GM21526 (cell line): ENCODE data around the gene ISX.

ENCODE experiments used
- ATAC-seq: cut with Tn5 transposase; IDR thresholded peaks from one replicate; pipeline ENCODE4 v1.9.1; 2021; ENCODE audit warnings: moderate library complexity; ENCODE audit not compliant: unreplicated experiment, low FRiP score

ISX gene

DNA sequence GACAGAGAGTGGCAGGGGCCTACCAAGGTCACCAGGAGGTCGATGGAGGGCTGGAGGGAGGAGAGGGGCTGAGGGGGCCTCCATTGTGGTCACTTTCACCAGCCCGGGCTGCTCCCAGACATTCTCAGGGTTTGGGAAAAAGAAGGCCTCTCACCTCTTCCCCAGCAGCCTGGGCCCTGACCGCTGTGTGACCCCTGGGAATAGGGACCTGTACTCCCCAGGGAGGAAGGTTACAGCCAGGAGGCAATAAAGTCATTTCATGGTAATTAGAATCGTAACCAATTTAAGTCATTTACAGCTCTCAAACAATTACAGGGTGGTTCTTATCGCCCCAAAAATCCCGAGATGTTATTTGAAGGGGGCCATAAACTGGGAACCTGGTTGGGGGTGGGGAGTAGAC is 37.8 kb downstream of the ISX start:
- ATAC-seq: no peak

DNA sequence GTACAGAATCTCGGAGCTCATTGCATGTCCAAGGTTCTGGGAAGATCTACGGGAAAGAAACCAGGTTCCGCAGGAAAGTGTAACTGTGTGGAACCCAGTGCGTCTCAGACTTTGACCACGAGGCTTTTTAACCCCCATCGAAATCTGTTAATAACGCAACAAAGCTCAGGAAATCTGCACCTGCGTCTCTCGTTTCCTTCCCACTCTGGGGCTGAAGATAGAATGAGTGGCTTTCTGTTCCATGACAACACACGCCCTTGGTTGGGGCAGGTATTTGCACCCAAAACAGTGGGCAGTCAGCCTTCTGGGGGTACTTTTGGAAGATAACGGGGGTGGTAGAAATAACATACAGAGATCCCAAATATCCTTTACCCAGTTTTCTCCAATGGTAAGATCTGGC is 38.5 kb downstream of the ISX start:
- ATAC-seq: no peak

DNA sequence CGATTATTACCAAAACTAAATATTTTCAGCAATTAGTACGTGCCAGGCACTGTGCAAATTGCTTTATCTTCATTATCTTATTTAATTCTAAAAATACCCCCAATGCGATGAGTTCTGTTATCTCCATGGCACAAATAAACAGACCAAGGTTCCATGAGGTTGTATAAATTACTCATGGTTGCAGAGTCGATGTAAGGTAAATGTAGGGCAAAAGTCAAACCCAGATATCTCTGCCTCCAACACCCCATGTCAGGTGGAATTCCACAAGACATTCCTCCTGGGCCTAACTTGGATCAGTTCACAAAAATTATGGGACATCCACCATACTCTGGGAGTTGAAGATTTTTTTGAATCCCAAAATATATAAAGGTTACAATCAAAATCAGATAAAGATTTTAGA is 43.7 kb downstream of the ISX start:
- ATAC-seq: no peak

DNA sequence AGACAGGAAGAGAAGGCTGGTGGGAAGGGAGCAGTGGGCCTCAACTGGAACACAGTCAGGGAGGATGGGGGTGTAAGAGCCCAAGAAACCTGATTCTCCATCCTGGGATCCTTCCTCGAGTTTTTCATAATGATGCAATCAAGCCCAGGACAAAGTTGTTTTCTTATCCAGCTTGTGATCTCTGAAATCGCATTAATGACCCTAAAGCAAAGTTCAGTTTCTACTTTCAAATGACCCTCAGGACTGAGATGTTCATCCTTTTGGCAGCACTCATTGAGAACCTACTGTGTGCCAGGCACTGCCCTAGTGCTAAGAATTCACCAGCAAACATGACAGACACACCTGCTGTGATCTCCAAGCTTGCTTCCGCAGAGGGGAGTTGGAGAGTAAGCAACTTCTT is 45.3 kb downstream of the ISX start:
- ATAC-seq: no peak

DNA sequence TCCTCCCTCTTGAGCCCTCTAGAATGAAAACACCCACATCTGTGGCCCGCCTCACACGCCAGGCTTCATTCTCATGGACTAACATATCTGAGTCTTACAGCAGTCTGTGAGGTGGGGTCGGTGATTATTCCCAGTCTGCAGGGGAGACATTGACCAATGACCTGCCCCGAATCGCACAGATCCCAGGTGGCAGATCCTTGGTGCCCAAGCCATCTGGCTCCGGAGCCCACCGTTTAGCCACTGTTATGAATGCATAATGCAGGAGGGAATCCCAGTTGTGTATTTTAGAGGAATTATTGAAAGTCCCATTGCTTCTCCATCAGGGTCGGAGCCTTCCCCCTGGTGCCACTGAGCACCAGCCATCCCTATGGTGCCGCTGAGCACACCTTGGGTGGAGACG is 47.4 kb downstream of the ISX start:
- ATAC-seq: no peak

DNA sequence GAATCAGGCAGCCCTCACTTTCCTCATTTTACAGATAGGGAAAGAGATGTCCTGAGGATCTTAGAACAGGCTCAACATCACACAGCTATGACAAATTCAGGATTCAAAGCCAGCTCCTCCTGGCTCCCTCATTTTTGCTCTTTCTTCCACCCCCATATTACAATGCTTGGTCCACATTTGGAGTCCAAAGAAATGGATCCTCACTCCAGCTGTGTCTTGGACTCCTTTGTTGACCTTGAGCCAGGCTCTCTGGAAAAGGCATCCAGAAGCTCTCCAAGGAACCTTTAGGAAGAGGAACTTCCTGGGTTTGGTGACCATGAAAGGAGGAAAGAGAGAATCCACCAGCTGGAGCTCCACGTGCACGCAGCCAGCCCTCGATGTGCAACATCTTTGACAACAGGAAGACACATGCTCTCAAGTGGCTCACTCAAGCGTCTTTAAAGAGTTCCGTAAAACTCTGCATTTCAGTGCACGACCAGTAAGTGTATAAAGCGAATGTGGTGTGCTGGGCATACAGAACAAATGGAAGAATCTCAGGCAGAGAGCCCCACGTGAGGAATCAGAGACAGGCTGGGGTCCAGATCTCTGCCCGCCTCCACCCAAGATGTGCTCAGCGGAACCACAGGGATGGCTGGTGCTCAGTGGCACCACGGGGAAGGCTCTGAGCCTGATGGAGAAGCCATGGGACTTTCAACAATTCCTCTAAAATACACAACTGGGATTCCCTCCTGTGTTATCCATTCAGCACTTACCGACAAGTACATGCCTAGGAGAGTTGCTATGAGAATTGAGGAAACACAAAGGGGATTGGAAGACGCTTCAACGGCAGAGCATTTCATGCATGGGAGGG is 48.4 kb downstream of the ISX start:
- ATAC-seq: no peak

DNA sequence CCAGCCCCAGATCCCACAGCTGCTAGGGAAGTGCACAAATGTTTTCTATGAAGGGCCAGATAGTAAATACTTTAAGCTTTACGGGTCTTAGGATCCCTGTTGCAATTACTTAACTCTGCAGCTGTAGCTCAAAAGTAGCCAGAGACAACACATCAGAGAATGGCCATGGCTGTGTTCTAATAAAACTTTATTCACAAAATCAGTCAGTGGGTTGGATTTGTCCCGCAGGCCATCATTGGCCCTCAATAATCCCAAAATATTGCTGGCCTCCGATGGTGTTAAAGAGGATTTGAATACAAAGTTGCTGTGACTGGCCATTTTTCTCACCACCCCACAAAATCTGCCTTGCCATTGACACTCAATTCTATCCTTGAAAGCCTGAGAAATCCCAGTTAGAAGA is 49.6 kb downstream of the ISX start:
- ATAC-seq: no peak

DNA sequence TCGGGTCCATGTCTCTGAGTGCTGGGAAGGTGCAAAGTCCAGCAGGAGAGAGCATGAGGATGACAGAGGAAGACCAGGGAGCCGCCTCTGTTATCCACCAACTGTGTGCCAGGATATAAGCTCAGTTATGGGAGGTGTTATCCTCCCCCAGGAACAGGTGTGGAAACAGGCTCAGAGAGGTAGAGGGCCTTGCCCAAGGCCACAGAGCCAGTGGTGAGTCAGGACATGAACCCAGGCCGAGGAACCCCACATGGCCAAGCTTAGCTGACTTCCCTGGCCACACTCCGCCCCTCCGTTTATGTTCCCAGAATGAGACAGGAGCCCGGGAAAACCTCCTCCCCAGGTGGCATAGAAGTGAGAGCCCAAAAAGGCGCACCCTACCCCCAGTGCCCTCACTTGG is 50.3 kb downstream of the ISX start:
- no peak for ATAC-seq

DNA sequence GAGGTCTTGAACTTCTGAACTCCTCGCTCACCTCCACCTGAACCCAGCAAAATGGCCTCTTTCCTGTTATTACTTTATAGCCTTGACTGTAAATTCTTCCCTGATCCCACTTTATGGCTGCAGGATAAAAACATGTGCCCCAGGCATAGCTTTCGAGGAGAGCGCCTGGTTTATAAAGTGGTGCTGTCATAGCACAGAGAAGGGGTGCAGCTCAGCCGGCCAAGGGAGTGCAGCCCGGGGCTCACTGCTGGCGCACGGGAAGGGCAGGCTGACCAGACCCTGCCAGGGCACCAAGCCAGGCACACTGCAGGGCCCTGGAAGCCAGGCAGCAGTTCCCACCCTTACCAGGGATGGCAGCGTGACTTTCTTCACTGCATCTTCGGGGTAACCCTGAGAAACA is 50.9 kb downstream of the ISX start:
- ATAC-seq: no peak

DNA sequence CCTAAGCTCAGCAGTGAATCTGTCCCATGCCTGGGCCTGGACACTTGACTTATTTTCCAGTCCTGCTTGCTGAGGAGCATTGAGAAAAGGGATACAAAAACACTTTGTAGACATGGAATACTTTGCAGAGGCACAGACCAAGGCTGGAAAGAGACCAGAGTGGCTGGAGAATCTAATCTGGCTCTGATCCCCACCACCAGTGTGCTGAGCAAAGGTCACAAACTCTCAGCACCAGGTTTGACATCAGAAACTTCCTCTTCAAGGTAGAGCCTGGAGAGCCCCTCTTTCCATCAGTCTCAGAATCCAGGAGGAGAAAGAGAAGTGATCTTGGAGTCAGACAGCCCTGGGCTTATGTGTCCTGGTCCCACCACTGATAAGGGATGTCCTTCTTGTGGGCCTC is 53.5 kb downstream of the ISX start:
- no peak for ATAC-seq

DNA sequence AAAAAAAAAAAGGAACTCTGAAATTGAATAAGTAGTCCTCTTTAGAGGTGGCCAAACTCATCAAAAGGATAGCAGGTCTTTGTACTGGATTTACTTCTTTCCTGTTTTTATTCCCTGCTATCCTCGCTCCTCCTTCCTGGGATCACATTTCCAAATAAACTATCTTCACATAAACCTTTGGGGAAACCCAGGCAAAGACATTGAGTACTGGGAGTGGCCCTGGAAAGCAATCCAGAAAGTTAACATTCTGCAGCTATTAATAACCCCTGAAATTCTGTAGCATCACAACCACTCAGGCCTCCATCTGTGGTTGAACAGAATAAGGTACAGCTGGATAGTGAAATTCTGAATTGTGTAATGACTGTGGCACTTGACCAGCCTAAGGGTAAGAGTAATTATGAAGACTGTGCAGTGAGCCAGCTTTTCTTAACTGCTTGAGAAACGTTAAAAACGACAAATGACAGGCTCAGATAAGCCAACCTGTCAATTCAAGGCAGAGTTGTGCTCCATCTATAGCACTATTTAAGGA is 58.8 kb downstream of the ISX start:
- ATAC-seq: no peak

DNA sequence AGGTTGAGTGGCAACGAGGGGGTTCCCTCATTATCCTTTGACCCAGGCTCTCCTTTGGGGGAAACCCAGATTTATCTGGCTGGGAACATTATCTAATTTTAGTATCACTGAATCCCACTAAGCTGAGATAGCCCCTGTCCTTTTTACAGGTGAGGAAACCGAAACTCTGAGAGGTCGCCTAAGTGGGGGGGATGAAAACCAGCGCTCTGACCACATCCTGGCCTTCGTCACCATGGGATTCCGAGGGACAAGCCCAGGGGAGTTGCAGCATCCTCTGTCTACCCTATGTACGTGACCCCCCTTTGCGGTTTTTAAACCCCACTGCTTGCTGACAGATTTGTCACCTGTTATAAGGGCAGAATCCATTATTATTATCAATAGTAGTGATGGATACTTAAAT is 61.0 kb downstream of the ISX start:
- peak; percentile 44 for ATAC-seq

DNA sequence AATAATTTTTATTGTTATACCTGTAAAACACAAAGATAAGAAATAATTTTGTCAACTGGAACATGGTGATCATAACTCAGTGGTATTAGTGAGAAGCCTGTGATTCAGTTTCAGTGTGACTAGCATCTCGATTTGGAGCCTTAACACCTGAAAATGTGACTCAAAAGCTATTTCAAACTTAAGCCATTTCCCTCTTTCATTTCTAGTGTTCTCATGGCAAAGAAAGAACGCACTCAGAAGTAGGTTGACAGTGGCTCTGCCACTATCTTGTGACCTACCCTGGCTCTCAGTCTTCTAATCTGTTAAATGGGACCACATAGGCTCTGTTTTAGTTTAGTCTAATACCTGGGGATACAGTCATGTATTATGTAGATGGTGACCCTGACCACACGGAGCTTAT is 62.7 kb downstream of the ISX start:
- peak; percentile 52 for ATAC-seq

DNA sequence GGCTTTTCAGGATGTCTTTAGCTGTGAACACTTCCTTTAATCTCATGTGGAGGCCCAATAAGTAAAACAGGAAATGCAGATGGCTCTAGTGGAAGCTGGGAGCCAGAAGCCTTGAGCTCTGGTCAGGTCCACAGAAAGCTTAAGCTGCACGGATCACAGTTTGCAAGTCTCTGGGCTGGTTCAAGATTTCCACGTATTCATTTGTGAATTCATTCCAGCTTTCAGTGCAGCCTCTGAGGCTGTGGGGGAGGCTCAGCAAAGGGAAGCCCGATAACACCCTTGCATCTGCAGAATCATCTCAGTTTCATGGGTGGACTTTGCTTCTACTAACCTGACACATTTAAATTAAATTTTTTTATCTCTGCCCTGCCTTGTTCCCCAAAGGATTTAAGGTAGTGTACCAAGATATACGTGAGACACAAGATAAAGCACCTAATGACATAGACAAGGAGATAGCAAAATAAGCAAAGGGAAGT is 65.6 kb downstream of the ISX start:
- no peak for ATAC-seq

DNA sequence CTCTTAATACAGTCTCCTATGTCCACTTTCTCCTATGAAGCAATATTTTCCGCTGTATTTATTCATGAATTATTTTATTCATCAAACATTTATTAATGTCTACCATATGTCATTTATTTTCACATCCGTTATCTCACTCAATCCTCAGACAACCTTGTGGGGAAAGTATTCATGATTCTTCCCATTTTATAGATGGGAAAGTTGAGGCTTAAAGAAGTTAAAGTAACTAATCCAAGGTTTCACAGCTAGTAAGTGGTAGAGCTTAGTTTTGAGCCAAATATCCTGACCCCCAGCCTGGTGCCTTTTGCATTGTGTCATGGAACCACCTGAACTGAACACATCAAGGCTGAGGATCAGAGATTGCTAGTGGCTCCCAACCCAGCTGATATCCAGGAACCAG is 66.6 kb downstream of the ISX start:
- no peak for ATAC-seq

DNA sequence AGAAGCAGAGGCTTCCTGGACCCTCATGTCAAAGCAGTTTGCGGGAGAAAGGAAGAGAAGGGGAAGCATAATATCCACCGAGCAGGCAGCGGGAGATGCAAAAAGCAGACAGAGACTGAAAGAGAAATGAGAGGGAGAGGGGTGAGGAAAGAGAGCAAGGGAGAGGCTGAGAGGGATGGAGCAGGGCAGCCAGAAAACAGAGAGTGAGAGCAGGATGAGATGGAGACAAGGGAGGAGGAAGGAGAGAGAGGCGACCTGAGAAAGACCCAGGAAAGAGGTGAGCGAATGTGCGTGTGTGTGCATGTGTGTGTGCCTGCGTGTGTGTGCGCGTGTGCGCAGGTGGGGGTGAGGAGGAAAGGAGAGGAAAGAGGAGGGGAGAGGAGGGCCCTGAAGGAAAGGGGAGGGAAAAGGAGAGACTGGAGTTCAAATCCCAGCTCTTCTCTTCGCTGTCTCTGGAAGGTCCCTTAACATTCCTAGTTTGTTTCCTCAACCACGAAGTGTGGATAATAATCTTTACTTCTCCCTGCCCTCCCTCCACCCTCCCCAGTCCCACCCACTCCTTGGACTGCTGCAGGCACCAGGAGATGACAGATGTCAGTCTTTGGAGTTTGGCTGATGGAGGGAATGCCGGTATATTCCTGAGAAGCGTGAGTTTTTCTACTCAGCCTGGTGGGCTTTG is 67.9 kb downstream of the ISX start:
- ATAC-seq: no peak

DNA sequence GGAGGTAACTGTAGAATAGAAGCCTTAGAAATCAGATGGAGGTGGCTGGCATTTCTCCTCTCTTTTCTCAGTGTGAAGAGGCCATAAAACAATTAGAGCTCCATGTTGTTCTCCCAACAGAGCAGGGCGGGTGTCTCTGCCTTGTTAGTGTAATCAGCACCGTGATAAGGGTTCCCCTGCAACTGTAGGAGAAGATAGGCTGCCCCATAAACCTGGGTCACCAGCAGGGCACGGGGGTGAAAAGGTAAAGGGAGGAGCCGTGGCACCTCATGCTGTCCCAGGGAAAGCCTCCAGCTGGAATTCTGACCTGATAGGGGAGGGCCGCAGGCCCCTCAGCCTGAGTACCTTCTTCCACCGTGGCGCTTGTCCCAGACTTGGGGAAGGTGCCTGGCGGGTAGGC is 68.7 kb downstream of the ISX start:
- no peak for ATAC-seq

DNA sequence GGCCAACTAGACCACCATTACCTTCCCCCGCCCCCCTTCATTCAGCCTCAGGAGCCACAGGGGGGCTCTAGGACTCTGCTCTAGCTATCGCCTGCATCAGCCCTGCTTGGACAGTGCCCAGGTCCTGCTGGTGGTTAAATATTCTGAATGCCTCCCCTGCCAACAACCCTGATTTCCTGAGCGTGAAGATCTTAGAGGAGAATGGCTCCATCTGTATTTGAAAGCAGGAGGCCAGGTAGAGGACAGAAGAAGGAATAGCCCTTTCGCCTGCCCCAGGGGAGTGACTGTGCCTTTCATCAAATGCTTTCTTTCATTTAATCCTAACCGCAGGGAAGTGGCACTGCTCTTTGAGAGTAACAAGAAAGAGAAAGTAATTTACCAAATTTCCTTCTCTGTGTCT is 69.2 kb downstream of the ISX start:
- no peak for ATAC-seq
